DND-41 (cell line): ENCODE results near the gene ARV1.

Source experiments
- ATAC-seq: fragments of 200-7000 bp; cut with Tn5 transposase; 3 replicates; pipeline ENCODE4 v1.9.1; 2021; ENCODE audit warnings: low read depth; ENCODE audit not compliant: insufficient read depth
- DNase-seq: peaks from one replicate; pipeline ENCODE4 v3.0.0-alpha.2; 2020
- H2AFZ ChIP-seq: 2 replicates; pipeline ENCODE4 v1.6.0; 2012; ENCODE audit warnings: low read depth, low read length
- H3K27ac ChIP-seq: 2 replicates; pipeline ENCODE4 v1.5.1; 2012; ENCODE audit warnings: low read length, inconsistent platforms
- H3K27me3 ChIP-seq: fragments of 200-600 bp; sonication (generic); 2 replicates; pipeline ENCODE4 v1.6.0; 2012; ENCODE audit warnings: low read length, mild to moderate bottlenecking, inconsistent platforms; ENCODE audit not compliant: insufficient read depth, poor library complexity
- H3K36me3 ChIP-seq: 2 replicates; pipeline ENCODE4 v1.5.1; 2012; ENCODE audit warnings: low read length, inconsistent platforms; ENCODE audit not compliant: insufficient read depth
- H3K4me1 ChIP-seq: 2 replicates; pipeline ENCODE4 v1.5.1; 2012; ENCODE audit warnings: mild to moderate bottlenecking, low read length; ENCODE audit not compliant: insufficient read depth
- H3K4me2 ChIP-seq: 2 replicates; pipeline ENCODE4 v1.6.0; 2012; ENCODE audit warnings: mild to moderate bottlenecking, moderate library complexity, low read length, inconsistent platforms; ENCODE audit not compliant: insufficient read depth
- H3K4me3 ChIP-seq, 2 experiments: fragments of 200-600 bp in 1 of 2; shearing (Covaris generic) in 1 of 2; 2 replicates each; pipeline ENCODE4 v1.5.1; 2012 to 2016; ENCODE audit warnings: inconsistent platforms in 2 of 2, low read length in 2 of 2, mild to moderate bottlenecking in 2 of 2, low read depth in 1 of 2, moderate library complexity in 1 of 2
- H3K79me2 ChIP-seq: 2 replicates; pipeline ENCODE4 v1.6.0; 2012; ENCODE audit warnings: low read length, inconsistent platforms; ENCODE audit not compliant: insufficient read depth
- H3K9ac ChIP-seq: 2 replicates; pipeline ENCODE4 v1.6.0; 2012; ENCODE audit warnings: low read depth, mild to moderate bottlenecking, inconsistent platforms, low read length, moderate library complexity
- H3K9me3 ChIP-seq: 2 replicates; pipeline ENCODE4 v1.5.1; 2012; ENCODE audit warnings: low read length, moderate library complexity, mild to moderate bottlenecking, inconsistent platforms; ENCODE audit not compliant: insufficient read depth, severe bottlenecking
- H4K20me1 ChIP-seq: 2 replicates; pipeline ENCODE4 v1.6.0; 2012; ENCODE audit warnings: low read length; ENCODE audit not compliant: insufficient read depth
- EZH2 ChIP-seq: IDR thresholded peaks from 3 replicates; pipeline ENCODE4 v1.6.1; 2012; ENCODE audit warnings: borderline replicate concordance, low read depth, mild to moderate bottlenecking, moderate library complexity, low read length, inconsistent platforms; ENCODE audit not compliant: severe bottlenecking
- TF ChIP-seq, protein P1 (sequence below): IDR thresholded peaks from 2 replicates; pipeline ENCODE4 v1.5.1; 2012; ENCODE audit warnings: borderline replicate concordance, low read length, moderate library complexity, mild to moderate bottlenecking; ENCODE audit not compliant: poor library complexity, severe bottlenecking; ENCODE audit errors: extremely low read depth

The ARV1 gene

DNA sequence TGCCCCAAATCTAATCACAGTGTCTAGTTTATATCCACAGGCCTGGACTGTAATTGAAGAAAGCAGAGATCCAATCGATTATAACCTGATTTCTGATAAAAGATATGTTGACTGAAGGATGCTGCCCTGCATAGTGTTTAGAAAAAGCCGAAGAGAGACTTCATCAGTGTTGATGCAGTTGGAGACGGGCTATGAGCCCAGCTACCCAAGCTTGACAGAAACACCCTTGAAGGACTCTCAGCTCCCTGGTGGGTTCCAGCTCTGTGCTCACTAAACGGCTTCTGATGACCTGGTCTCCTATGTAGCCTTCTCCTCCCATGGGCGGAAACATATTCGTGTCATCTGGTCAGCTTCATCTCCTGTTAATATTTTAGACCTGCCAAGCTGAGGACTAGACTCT lies 50.9 kb downstream of the ARV1 start:
- DNase-seq (no peak), ATAC-seq (no peak)
- Histone ChIP-seq H3K9me3 (no peaks in the 10 kb centered on the region), H2AFZ (no peak overlapping the region), H3K9ac (no peak overlapping the region), H3K27me3 (no peaks in the 10 kb centered on the region), H3K4me2 (no peak overlapping the region), H3K36me3 (no peaks in the 10 kb centered on the region), H3K4me3 (no peak overlapping the region), H3K4me1 (no peaks in the 10 kb centered on the region), H4K20me1 (no peaks in the 10 kb centered on the region), H3K27ac (no peak overlapping the region), H3K79me2 (no peaks in the 10 kb centered on the region)
- TF ChIP-seq EZH2, result no peak
- TF ChIP-seq, protein P1, sequence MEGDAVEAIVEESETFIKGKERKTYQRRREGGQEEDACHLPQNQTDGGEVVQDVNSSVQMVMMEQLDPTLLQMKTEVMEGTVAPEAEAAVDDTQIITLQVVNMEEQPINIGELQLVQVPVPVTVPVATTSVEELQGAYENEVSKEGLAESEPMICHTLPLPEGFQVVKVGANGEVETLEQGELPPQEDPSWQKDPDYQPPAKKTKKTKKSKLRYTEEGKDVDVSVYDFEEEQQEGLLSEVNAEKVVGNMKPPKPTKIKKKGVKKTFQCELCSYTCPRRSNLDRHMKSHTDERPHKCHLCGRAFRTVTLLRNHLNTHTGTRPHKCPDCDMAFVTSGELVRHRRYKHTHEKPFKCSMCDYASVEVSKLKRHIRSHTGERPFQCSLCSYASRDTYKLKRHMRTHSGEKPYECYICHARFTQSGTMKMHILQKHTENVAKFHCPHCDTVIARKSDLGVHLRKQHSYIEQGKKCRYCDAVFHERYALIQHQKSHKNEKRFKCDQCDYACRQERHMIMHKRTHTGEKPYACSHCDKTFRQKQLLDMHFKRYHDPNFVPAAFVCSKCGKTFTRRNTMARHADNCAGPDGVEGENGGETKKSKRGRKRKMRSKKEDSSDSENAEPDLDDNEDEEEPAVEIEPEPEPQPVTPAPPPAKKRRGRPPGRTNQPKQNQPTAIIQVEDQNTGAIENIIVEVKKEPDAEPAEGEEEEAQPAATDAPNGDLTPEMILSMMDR, result no peak

DNA sequence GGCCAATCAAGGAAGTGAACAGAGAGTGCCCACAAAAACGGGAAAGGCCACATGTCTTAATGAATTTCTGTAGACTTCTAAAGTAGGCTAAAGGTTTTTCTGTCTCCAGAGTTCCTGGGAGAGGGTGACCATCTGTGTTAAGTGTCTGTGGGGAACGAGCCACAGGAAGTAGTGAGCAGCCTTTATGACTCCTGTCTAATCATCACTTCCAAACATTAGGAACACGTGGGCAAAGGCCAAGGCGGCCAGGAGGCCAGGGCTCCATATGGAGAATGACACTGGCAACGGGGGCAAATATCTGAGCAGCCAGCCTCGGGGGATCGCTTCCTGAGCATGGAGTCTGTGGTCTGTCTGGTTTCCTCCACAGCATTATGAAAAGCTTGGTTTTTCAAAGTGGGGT lies 54.1 kb downstream of the ARV1 start:
- Histone ChIP-seq H3K36me3 (no peaks in the 10 kb centered on the region), H4K20me1 (no peaks in the 10 kb centered on the region), H3K27me3 (no peaks in the 10 kb centered on the region), H3K4me1 (no peaks in the 10 kb centered on the region), H3K9me3 (no peaks in the 10 kb centered on the region), H3K79me2 (no peaks in the 10 kb centered on the region), H2AFZ (no peak overlapping the region), H3K4me2 (no peak overlapping the region), H3K9ac (no peak overlapping the region), H3K4me3 (no peak overlapping the region), H3K27ac (no peak overlapping the region)
- no peak for ATAC-seq
- DNase-seq, result no peak
- no peak for TF ChIP-seq EZH2
- TF ChIP-seq, protein P1, result no peak

DNA sequence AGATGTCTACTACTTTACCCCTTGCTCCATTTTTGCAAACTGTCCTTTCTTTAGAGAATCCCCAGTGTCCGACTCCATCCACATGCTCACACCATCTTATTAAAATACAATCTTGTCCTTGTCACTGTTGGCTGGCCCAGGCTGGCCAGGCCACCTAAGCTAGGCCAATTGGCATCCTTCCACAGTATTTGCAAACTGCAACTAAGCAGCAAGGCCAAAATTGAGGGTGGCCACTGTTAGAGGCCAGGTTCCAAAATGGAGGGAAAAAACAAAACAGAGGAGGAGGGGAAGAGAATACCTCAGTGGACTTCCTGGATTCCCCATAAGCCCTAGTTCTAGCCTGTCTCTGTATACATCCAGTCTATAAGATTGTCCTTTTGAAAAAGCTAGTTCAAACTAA lies 56.9 kb downstream of the ARV1 start:
- no peaks in the 10 kb centered on the region for H3K27me3 ChIP-seq
- H3K79me2 ChIP-seq, result no peaks in the 10 kb centered on the region
- H4K20me1 ChIP-seq, result no peaks in the 10 kb centered on the region
- DNase-seq, result no peak
- H3K9me3 ChIP-seq, result no peaks in the 10 kb centered on the region
- no peak overlapping the region for H3K4me2 ChIP-seq
- no peak for ATAC-seq
- H3K9ac ChIP-seq, result no peak overlapping the region
- H3K4me1 ChIP-seq, result peaks cover 11% of the 10 kb centered on the region
- H3K4me3 ChIP-seq, result no peak overlapping the region
- no peak overlapping the region for H3K27ac ChIP-seq
- H3K36me3 ChIP-seq, result no peaks in the 10 kb centered on the region
- H2AFZ ChIP-seq, result no peak overlapping the region
- TF ChIP-seq EZH2, result no peak
- TF ChIP-seq, protein P1, result no peak

DNA sequence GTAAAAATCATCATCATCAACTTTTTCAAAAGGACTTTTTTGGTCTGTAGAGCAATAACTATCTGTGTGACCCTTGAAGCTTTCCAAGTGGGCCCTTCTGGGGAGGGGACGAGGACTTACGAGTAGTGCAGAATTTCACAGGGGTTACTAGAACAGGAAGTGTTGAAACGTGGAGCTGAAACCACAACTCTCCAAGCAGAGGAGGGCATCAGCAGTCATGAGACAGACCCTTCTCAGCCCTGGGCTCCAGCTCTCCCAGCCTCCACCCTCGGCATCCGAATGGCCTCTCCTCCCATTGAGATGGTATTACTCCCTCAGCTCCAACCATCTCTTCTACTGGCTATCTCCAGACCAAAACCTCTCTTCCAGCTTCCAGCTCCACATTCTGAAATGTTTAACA lies 57.5 kb downstream of the ARV1 start:
- ATAC-seq (peak; percentile 55; the same call in 2 of the 3 replicates), DNase-seq (no peak)
- Histone ChIP-seq H3K9ac (no peak overlapping the region), H3K36me3 (no peaks in the 10 kb centered on the region), H3K4me2 (no peak overlapping the region), H3K9me3 (no peaks in the 10 kb centered on the region), H3K4me1 (peaks cover 11% of the 10 kb centered on the region), H3K4me3 (no peak overlapping the region), H3K27ac (no peak overlapping the region), H4K20me1 (no peaks in the 10 kb centered on the region), H3K27me3 (no peaks in the 10 kb centered on the region), H2AFZ (no peak overlapping the region), H3K79me2 (no peaks in the 10 kb centered on the region)
- TF ChIP-seq, protein P1, result no peak
- no peak for TF ChIP-seq EZH2
